ENCODE measurements around the gene GARNL3.

GRCh38 chr9:127318651-127319167, 54.1 kb downstream of the GARNL3 start:
- no peak for TF ChIP-seq CTCF (IDR thresholded peaks at IDR 0.05)
- no peak for TF ChIP-seq POLR2A (IDR thresholded peaks at IDR 0.05)
